ENCODE data around the gene ACOXL. TPM values are rescaled to one million over a fixed set of nuclear protein-coding genes. Genes with fewer than 3 reads are reported as not detected.

The ACOXL gene
- total and polyA plus RNA-seq, 9 donors: 0.17 to 0.31 (median 0.23) TPM; not detected in 4

GRCh38 chr2:110718990-110719389 lies 13.4 kb upstream of the ACOXL start:
- H3K4me3 ChIP-seq: no peak overlapping the region
- no peak for DNase-seq
- peaks cover 11% of the 10 kb centered on the region for H3K4me1 ChIP-seq (ENCODE audit: insufficient read depth)
- H3K36me3 ChIP-seq: no peaks in the 10 kb centered on the region
- no peaks in the 10 kb centered on the region for H3K27me3 ChIP-seq
- intact Hi-C loops (cut with DNase I): no loop called here
- no peak overlapping the region for H3K27ac ChIP-seq
- no peak for TF ChIP-seq EP300 (IDR thresholded peaks at IDR 0.05)
- WGBS, 3 donors: 59 to 68% (median 62%) methylated on average over 2 of the region's 2 CpGs
- no peaks in the 10 kb centered on the region for H3K9me3 ChIP-seq

- no peaks in the 10 kb centered on the region for H3K9me3 ChIP-seq
- no peak overlapping the region for H3K27ac ChIP-seq
- TF ChIP-seq CTCF (IDR thresholded peaks at IDR 0.05) (no peak), EP300 (IDR thresholded peaks at IDR 0.05) (no peak), POLR2A (IDR thresholded peaks at IDR 0.05) (no peak)
- H3K4me1 ChIP-seq (ENCODE audit: insufficient read depth): peaks cover 6% of the 10 kb centered on the region
- H3K27me3 ChIP-seq: no peaks in the 10 kb centered on the region
- intact Hi-C loops (cut with DNase I): no loop called here
- H3K36me3 ChIP-seq: no peaks in the 10 kb centered on the region
- DNase-seq: no peak
- WGBS, 3 donors: 77 to 80% (median 77%) methylated on average over 5 of the region's 5 CpGs
- no peak overlapping the region for H3K4me3 ChIP-seq
Measured at GRCh38 chr2:110720547-110720946, 11.8 kb upstream of the ACOXL start.

- H3K27me3 ChIP-seq: no peaks in the 10 kb centered on the region
- H3K4me1 ChIP-seq (ENCODE audit: insufficient read depth): no peaks in the 10 kb centered on the region
- no peaks in the 10 kb centered on the region for H3K36me3 ChIP-seq
- no peak overlapping the region for H3K4me3 ChIP-seq
- intact Hi-C loops (cut with DNase I): no loop called here
- H3K27ac ChIP-seq: no peak overlapping the region
- H3K9me3 ChIP-seq: no peaks in the 10 kb centered on the region
- TF ChIP-seq EP300 (IDR thresholded peaks at IDR 0.05): no peak
- no peak for TF ChIP-seq CTCF (IDR thresholded peaks at IDR 0.05)
- TF ChIP-seq POLR2A (IDR thresholded peaks at IDR 0.05): no peak
- no peak for DNase-seq
- 72 to 89% (median 76%) methylated on average over 2 of the region's 2 CpGs for WGBS, 3 donors
Measured at GRCh38 chr2:110724820-110725219, 7.6 kb upstream of the ACOXL start.

- 92 to 94% (median 93%) methylated on average over 9 of the region's 9 CpGs for WGBS, 3 donors
- H3K4me3 ChIP-seq: no peak overlapping the region
- no peaks in the 10 kb centered on the region for H3K4me1 ChIP-seq (ENCODE audit: insufficient read depth)
- intact Hi-C loops (cut with DNase I): no loop called here
- DNase-seq: no peak
- H3K9me3 ChIP-seq: no peaks in the 10 kb centered on the region
- no peaks in the 10 kb centered on the region for H3K36me3 ChIP-seq
- H3K27me3 ChIP-seq: no peaks in the 10 kb centered on the region
- H3K27ac ChIP-seq: no peak overlapping the region
- no peak for TF ChIP-seq CTCF (IDR thresholded peaks at IDR 0.05)
- TF ChIP-seq POLR2A (IDR thresholded peaks at IDR 0.05): no peak
- no peak for TF ChIP-seq EP300 (IDR thresholded peaks at IDR 0.05)
Measured at GRCh38 chr2:110725370-110725769, 7.0 kb upstream of the ACOXL start.

- Histone ChIP-seq H3K27ac (no peak overlapping the region), H3K4me1 (ENCODE audit: insufficient read depth) (no peaks in the 10 kb centered on the region), H3K36me3 (no peaks in the 10 kb centered on the region), H3K4me3 (no peak overlapping the region), H3K27me3 (no peaks in the 10 kb centered on the region), H3K9me3 (no peaks in the 10 kb centered on the region)
- TF ChIP-seq EP300 (IDR thresholded peaks at IDR 0.05): no peak
- no peak for TF ChIP-seq CTCF (IDR thresholded peaks at IDR 0.05)
- TF ChIP-seq POLR2A (IDR thresholded peaks at IDR 0.05): no peak
- WGBS, 3 donors: 90 to 98% (median 97%) methylated on average over 3 of the region's 3 CpGs
- intact Hi-C loops (cut with DNase I): no loop called here
- DNase-seq: no peak
Measured at GRCh38 chr2:110725859-110726258, 6.5 kb upstream of the ACOXL start.

Data from ovary (tissue), 9 donors.